RWPE2 (cell line): ENCODE results near the gene CLDN6.

Experiments used
- ATAC-seq: fragments of 200-7000 bp; cut with Tn5 transposase; 3 replicates; pipeline ENCODE4 v1.9.1; 2021; ENCODE audit warnings: low read depth
- DNase-seq: peaks from one replicate; pipeline ENCODE4 v3.0.0-alpha.2; 2020; ENCODE audit warnings: low spot score
- H3K27ac ChIP-seq: fragments of 450-650 bp; 2 replicates; pipeline ENCODE4 v1.5.1; 2017; ENCODE audit warnings: mild to moderate bottlenecking; ENCODE audit not compliant: poor library complexity, severe bottlenecking
- H3K27me3 ChIP-seq: fragments of 250-450 bp; sonication (Bioruptor Pico); 2 replicates; pipeline ENCODE4 v1.5.1; 2021; ENCODE audit warnings: mild to moderate bottlenecking, moderate library complexity; ENCODE audit not compliant: insufficient read depth, poor library complexity, severe bottlenecking
- H3K36me3 ChIP-seq: fragments of 250-450 bp; sonication (Bioruptor Pico); 2 replicates; pipeline ENCODE4 v1.5.1; 2020; ENCODE audit warnings: low read depth, mild to moderate bottlenecking, moderate library complexity
- H3K4me1 ChIP-seq: fragments of 250-450 bp; sonication (Bioruptor Pico); 2 replicates; pipeline ENCODE4 v1.5.1; 2021; ENCODE audit warnings: mild to moderate bottlenecking, moderate library complexity; ENCODE audit not compliant: insufficient read depth, poor library complexity, severe bottlenecking
- H3K4me3 ChIP-seq: fragments of 250-450 bp; sonication (Bioruptor Pico); 2 replicates; pipeline ENCODE4 v1.5.1; 2021; ENCODE audit warnings: mild to moderate bottlenecking, moderate library complexity; ENCODE audit not compliant: severe bottlenecking
- H3K9me3 ChIP-seq: fragments of 250-450 bp; sonication (Bioruptor Pico); 2 replicates; pipeline ENCODE4 v1.5.1; 2021; ENCODE audit warnings: mild to moderate bottlenecking, moderate library complexity; ENCODE audit not compliant: severe bottlenecking
- TF ChIP-seq, protein P1 (sequence below): fragments of 450-650 bp; IDR thresholded peaks from one replicate; pipeline ENCODE4 v1.5.1; 2017; ENCODE audit warnings: mild to moderate bottlenecking, moderate library complexity; ENCODE audit not compliant: poor library complexity, severe bottlenecking

Gene CLDN6

DNA sequence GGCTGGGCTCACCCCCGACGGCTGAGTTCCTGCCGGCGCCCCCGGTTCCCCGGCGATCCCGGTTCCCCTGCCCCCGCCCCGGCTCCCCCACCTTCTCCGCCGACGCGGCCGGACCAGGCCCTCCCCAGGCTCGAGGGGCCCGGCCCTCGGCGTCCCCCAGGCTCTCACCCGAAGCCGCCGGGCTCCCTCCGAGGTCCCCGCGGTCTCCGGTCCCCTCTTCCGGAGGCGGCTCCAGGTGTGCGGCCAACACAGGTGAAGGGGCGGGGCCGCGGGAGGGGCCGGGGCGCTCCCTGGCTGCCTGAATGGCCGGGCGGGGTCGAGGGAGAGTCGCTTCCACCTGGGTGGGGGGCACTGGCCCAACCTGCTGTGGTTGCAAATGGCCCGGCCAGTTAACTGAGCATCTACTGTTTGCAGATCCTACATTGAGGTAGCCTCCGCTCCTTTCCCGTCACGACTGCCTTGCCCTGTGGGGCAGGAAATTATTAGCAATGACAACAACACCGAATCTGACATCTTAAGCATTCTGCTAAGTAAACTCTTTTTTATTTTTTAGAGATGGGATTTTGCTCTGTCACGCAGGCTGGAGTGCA is 18.8 kb upstream of the CLDN6 start, which contains the start of gene BICDL2:
TSS of gene BICDL2 (minus strand) at position 219 of the 590 bp plus-strand sequence. CDS start 1,448 bp downstream, outside the sequence.
- TF ChIP-seq, protein P1, sequence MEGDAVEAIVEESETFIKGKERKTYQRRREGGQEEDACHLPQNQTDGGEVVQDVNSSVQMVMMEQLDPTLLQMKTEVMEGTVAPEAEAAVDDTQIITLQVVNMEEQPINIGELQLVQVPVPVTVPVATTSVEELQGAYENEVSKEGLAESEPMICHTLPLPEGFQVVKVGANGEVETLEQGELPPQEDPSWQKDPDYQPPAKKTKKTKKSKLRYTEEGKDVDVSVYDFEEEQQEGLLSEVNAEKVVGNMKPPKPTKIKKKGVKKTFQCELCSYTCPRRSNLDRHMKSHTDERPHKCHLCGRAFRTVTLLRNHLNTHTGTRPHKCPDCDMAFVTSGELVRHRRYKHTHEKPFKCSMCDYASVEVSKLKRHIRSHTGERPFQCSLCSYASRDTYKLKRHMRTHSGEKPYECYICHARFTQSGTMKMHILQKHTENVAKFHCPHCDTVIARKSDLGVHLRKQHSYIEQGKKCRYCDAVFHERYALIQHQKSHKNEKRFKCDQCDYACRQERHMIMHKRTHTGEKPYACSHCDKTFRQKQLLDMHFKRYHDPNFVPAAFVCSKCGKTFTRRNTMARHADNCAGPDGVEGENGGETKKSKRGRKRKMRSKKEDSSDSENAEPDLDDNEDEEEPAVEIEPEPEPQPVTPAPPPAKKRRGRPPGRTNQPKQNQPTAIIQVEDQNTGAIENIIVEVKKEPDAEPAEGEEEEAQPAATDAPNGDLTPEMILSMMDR = no peak
- DNase-seq (no peak), ATAC-seq (peak; percentile 15; the same call in 1 of the 3 replicates)
- H3K4me3 ChIP-seq = peak within 1 kb of the TSS; percentile 24
- H3K27me3 ChIP-seq = peaks cover 33% of the 10 kb centered on the region
- no peaks in the 10 kb centered on the region for H3K4me1 ChIP-seq
- H3K9me3 ChIP-seq = no peaks in the 10 kb centered on the region
- H3K36me3 ChIP-seq = no peaks in the 10 kb centered on the region
- H3K27ac ChIP-seq = no peak within 1 kb of the TSS

DNA sequence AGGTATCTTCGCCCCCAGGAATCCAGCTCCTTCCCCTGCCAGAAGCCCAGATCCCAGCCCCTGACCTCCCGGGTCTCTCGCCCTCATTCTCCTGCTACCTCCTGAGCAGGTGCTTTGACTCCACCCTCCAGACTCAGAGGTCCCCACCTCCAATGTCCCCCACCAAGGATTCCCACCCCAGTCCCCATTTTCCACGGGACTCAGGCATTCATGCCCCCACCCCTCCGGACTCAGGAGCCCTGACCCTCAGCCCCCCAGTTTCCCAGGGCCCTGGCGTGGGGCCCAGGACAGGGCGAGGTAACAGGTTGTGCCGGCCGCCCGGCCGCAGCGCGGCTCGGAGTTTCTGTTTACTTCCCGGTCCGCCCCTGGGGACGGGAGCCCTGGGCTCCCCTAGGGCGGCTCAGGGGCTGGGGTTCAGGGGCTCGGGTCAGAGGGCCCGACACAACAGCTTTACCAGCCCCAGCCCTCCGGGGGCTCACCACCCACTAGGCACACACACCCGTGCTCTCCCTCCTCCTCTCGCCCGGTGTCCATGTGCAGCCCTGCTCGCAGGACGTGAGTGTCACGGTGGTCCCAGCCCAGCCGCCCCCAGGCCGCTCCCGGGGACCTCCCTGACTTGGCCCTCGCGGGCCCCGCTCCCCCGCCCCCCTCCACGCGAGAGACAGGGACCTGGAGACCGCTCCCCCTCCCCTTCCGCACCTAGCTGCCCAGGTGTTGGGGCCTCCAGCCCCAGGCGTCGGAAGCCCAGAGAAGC is 18.2 kb upstream of the CLDN6 start:
- peaks cover 34% of the 10 kb centered on the region for H3K27me3 ChIP-seq
- H3K9me3 ChIP-seq = no peaks in the 10 kb centered on the region
- no peaks in the 10 kb centered on the region for H3K36me3 ChIP-seq
- DNase-seq (no peak), ATAC-seq (no peak)
- peak overlapping the region; percentile 24 for H3K4me3 ChIP-seq
- H3K4me1 ChIP-seq = no peaks in the 10 kb centered on the region
- no peak overlapping the region for H3K27ac ChIP-seq
- TF ChIP-seq, protein P1 = no peak

DNA sequence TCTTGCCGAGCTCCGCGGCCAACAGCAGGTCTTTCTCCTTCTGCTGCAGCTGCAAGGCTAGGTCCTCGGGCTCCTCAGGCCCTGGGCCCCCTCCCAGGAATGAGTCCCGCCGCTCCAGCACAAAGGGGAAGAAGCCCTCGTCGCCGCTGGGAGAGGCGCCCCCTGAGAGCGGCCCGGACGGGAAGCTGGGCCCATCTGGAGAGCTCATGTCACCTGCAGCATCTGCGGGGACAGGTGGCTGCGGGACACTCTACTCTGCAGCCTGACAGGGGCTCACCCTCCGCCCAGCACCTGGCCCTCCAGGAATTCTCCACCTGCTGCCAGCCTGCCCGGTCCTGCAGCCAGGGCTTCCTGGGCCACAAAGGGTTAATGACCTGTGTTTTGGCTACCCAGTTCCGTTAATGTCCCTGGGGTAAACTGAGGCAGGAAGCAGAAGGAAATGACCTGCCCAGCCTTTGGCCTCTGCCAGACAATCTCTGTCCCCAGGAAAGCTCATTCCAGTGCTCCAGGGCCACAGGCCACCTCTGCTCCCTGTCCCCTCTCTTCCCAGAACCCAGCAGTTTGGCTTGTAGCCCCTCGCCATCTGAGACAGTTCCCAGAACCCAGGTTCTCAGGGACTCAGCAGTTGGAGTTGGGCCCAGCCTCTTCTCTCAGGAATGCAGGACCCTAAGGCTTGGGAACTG is 17.4 kb upstream of the CLDN6 start:
- TF ChIP-seq, protein P1 = no peak
- Histone ChIP-seq H3K27me3 (peaks cover 34% of the 10 kb centered on the region), H3K27ac (no peak overlapping the region), H3K36me3 (no peaks in the 10 kb centered on the region), H3K4me1 (no peaks in the 10 kb centered on the region), H3K4me3 (no peak overlapping the region), H3K9me3 (no peaks in the 10 kb centered on the region)
- ATAC-seq = no peak
- no peak for DNase-seq

DNA sequence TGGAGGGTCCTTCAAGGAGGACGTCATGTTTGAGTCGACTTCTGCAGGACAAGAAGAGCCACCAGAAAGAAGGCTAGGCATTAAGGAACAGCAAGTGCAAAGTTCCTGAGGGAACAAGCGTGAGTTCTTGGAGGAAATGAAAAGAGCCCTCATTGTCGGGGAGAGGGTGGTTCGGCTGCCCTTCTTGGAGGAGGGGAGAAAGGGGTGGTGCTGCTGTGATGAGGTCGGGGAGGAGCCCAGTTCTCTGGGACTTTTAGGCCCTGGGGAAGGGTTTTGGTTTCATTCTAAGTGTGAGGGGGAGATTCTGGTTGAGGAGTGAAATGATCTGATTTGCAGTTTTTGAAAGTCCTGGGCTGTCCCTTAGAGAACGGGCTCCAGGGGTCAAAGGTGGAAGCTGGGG is 14.6 kb upstream of the CLDN6 start:
- peaks cover 49% of the 10 kb centered on the region for H3K27me3 ChIP-seq
- no peaks in the 10 kb centered on the region for H3K36me3 ChIP-seq
- no peak overlapping the region for H3K4me3 ChIP-seq
- H3K4me1 ChIP-seq = peaks cover 3% of the 10 kb centered on the region
- no peak overlapping the region for H3K27ac ChIP-seq
- ATAC-seq (no peak), DNase-seq (no peak)
- H3K9me3 ChIP-seq = no peaks in the 10 kb centered on the region
- TF ChIP-seq, protein P1 = no peak
